Neutrophil (primary cell): ENCODE data around the gene ACKR2.
"Not testable (repeated sequence)": the region's sequence is repeated elsewhere in the genome, so short reads cannot be mapped to it uniquely, and the experiment has no call there.

ENCODE experiments used
- H3K27ac ChIP-seq: fragments of 200-600 bp; sonication (generic); 2 replicates; pipeline ENCODE4 v1.5.1; 2016; ENCODE audit warnings: mild to moderate bottlenecking, moderate library complexity
- H3K27me3 ChIP-seq: fragments of 200-600 bp; sonication (generic); 2 replicates; pipeline ENCODE4 v1.6.0; 2016; ENCODE audit warnings: mild to moderate bottlenecking
- H3K36me3 ChIP-seq: fragments of 200-600 bp; sonication (generic); 2 replicates; pipeline ENCODE4 v1.5.1; 2017
- H3K4me1 ChIP-seq, 2 experiments: fragments of 200-600 bp in 1 of 2; sonication (generic) in 1 of 2; 1 replicate in 1 of 2; 2 replicates in 1 of 2; pipeline versions ENCODE4 v1.5.1 to v1.6.1; 2013 to 2016; ENCODE audit warnings: low read depth in 1 of 2, low read length in 1 of 2, mild to moderate bottlenecking in 1 of 2, moderate library complexity in 1 of 2; ENCODE audit not compliant: control insufficient read depth in 1 of 2, insufficient read depth in 1 of 2
- H3K4me3 ChIP-seq, 2 experiments: fragments of 200-600 bp in 1 of 2; sonication (generic) in 1 of 2; 1 replicate in 1 of 2; 2 replicates in 1 of 2; pipeline ENCODE4 v1.5.1; 2013 to 2016; ENCODE audit warnings: low read depth in 1 of 2, low read length in 1 of 2, mild to moderate bottlenecking in 1 of 2, moderate library complexity in 1 of 2
- H3K9me3 ChIP-seq: fragments of 200-600 bp; sonication (generic); 2 replicates; pipeline ENCODE4 v1.5.1; 2016
- CTCF ChIP-seq: fragments of 200-600 bp; sonication (generic); IDR thresholded peaks from 2 replicates; pipeline ENCODE4 v1.5.1; 2016; ENCODE audit warnings: antibody characterized with exemption

Gene ACKR2

GRCh38 chr3:42805141-42805821, 4.0 kb upstream of the ACKR2 start:
- peaks cover 18 to 20% of the 10 kb centered on the region in 2 experiments for H3K4me1 ChIP-seq
- TF ChIP-seq CTCF, result no peak
- no peak overlapping the region for H3K27ac ChIP-seq
- peak overlapping the region; percentile 75 to 90 for H3K4me3 ChIP-seq
- H3K36me3 ChIP-seq, result no peaks in the 10 kb centered on the region
- no peaks in the 10 kb centered on the region for H3K9me3 ChIP-seq
- peaks cover 48% of the 10 kb centered on the region for H3K27me3 ChIP-seq

GRCh38 chr3:42807929-42808328, 1.3 kb upstream of the ACKR2 start:
- Histone ChIP-seq H3K4me1 (peaks cover 23 to 24% of the 10 kb centered on the region in 2 experiments), H3K4me3 (no peak overlapping the region), H3K9me3 (no peaks in the 10 kb centered on the region), H3K27me3 (peaks cover 47% of the 10 kb centered on the region), H3K36me3 (no peaks in the 10 kb centered on the region), H3K27ac (no peak overlapping the region)
- no peak for TF ChIP-seq CTCF

GRCh38 chr3:42810706-42811105, 1.5 kb downstream of the ACKR2 start:
- not testable (repeated sequence) for H3K9me3 ChIP-seq, H3K4me3 ChIP-seq

GRCh38 chr3:42811118-42811883, 2.1 kb downstream of the ACKR2 start:
- H3K9me3 ChIP-seq, H3K4me1 ChIP-seq, H3K36me3 ChIP-seq, H3K4me3 ChIP-seq: not testable (repeated sequence)
- Histone ChIP-seq H3K27me3 (peaks cover 24% of the 10 kb centered on the region), H3K27ac (peak overlapping the region; percentile 25)

More at GRCh38 chr3:42810706-42811105, 1.5 kb downstream of the ACKR2 start:
- peaks cover 30% of the 10 kb centered on the region for H3K27me3 ChIP-seq
- not testable (repeated sequence) for H3K4me1 ChIP-seq, H3K36me3 ChIP-seq, H3K27ac ChIP-seq

- Histone ChIP-seq H3K27me3 (no peaks in the 10 kb centered on the region), H3K4me1 (peaks cover 4 to 7% of the 10 kb centered on the region in 2 experiments), H3K36me3 (no peaks in the 10 kb centered on the region), H3K4me3 (no peak overlapping the region), H3K27ac (no peak overlapping the region), H3K9me3 (no peaks in the 10 kb centered on the region)
- no peak for TF ChIP-seq CTCF
Measured at GRCh38 chr3:42814246-42814645, 5.0 kb downstream of the ACKR2 start.

DNA sequence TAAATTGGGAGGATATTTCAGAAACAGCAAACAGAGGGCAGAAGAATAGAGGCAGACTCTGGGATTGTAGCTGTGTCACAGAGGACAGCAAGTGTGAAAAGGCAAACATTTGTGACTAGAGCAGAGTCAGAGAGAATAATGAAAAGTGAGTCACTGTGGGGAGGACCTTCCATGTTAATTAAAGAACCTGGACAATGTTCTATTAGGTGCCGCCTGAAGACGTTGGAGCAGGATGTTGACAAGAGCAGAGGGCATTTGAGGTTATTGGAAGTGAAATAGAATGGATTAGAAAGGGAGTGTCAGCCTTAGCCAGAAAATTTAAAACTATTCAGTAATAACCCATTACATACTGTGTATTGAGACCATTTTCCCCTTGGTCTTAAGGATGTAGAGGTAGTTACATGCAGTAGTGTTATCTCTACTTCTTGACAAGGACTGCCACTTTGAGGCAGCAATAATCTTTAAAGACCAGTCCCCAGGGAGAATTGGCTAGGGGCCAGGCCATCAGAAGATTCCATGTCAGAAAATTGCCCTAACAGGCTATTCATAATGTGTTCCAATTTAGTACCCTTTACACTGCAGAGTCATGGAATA, 5.8 kb downstream of the ACKR2 start:
- Histone ChIP-seq H3K36me3 (no peaks in the 10 kb centered on the region), H3K27me3 (no peaks in the 10 kb centered on the region), H3K4me3 (no peak overlapping the region), H3K9me3 (no peaks in the 10 kb centered on the region), H3K27ac (no peak overlapping the region), H3K4me1 (peaks cover 4 to 7% of the 10 kb centered on the region in 2 experiments)
- TF ChIP-seq CTCF, result no peak
